SK-N-SH (cell line): ENCODE measurements around the gene SCN7A.
"Not testable (repeated sequence)": the region's sequence is repeated elsewhere in the genome, so short reads cannot be mapped to it uniquely, and the experiment has no call there.

Source experiments
- EP300 ChIP-seq, 2 experiments: IDR thresholded peaks; 2 replicates each; pipeline versions ENCODE4 v1.4.0 to v1.6.1; 2012; ENCODE audit warnings: borderline replicate concordance in 1 of 2, low read depth in 1 of 2, low read length in 1 of 2
- EZH2phosphoT487 ChIP-seq: fragments of 200-600 bp; sonication (generic); IDR thresholded peaks from 2 replicates; pipeline ENCODE4 v1.6.1; 2017; ENCODE audit warnings: low read depth, mixed run types, mild to moderate bottlenecking, antibody characterized with exemption, moderate library complexity, borderline replicate concordance
- FOXM1 ChIP-seq: IDR thresholded peaks from 2 replicates; pipeline ENCODE4 v1.4.0; 2012; ENCODE audit warnings: low read depth, mild to moderate bottlenecking
- POLR2AphosphoS5 ChIP-seq: IDR thresholded peaks from 2 replicates; pipeline ENCODE4 v1.6.1; 2012; ENCODE audit warnings: low read depth, low read length
- RXRA ChIP-seq: IDR thresholded peaks from 2 replicates; pipeline ENCODE4 v1.4.0; 2012; ENCODE audit warnings: low read depth, mild to moderate bottlenecking, borderline replicate concordance
- TAF1 ChIP-seq: IDR thresholded peaks from 2 replicates; pipeline ENCODE4 v1.6.1; 2012; ENCODE audit warnings: low read depth, mild to moderate bottlenecking, low read length, moderate library complexity, borderline replicate concordance
- TF ChIP-seq, protein P1 (sequence below): IDR thresholded peaks from 2 replicates; pipeline ENCODE4 v1.4.0; 2012; ENCODE audit warnings: low read depth
- TF ChIP-seq, protein P2 (sequence below): fragments of 200-600 bp; sonication (generic); IDR thresholded peaks from 2 replicates; pipeline ENCODE4 v1.6.1; 2017; ENCODE audit warnings: antibody characterized with exemption, mild to moderate bottlenecking, moderate library complexity

- TF ChIP-seq POLR2AphosphoS5; RXRA; TAF1; EP300 (IDR thresholded peaks at IDR 0.05; ENCODE audit: borderline replicate concordance in 1 of 2, low read depth in 1 of 2, low read length in 1 of 2); EZH2phosphoT487; FOXM1: not testable (repeated sequence)
- TF ChIP-seq, protein P1, sequence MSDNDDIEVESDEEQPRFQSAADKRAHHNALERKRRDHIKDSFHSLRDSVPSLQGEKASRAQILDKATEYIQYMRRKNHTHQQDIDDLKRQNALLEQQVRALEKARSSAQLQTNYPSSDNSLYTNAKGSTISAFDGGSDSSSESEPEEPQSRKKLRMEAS: not testable (repeated sequence)
- TF ChIP-seq, protein P2, sequence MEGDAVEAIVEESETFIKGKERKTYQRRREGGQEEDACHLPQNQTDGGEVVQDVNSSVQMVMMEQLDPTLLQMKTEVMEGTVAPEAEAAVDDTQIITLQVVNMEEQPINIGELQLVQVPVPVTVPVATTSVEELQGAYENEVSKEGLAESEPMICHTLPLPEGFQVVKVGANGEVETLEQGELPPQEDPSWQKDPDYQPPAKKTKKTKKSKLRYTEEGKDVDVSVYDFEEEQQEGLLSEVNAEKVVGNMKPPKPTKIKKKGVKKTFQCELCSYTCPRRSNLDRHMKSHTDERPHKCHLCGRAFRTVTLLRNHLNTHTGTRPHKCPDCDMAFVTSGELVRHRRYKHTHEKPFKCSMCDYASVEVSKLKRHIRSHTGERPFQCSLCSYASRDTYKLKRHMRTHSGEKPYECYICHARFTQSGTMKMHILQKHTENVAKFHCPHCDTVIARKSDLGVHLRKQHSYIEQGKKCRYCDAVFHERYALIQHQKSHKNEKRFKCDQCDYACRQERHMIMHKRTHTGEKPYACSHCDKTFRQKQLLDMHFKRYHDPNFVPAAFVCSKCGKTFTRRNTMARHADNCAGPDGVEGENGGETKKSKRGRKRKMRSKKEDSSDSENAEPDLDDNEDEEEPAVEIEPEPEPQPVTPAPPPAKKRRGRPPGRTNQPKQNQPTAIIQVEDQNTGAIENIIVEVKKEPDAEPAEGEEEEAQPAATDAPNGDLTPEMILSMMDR: not testable (repeated sequence)
These were observed 86.3 kb downstream of the SCN7A start for GRCh38 chr2:166407746-166408145.
